ENCODE data around the gene MFAP4.
A peak's percentile ranks its signal among the peaks of the same experiment; 100 is the strongest.

The MFAP4 gene

DNA sequence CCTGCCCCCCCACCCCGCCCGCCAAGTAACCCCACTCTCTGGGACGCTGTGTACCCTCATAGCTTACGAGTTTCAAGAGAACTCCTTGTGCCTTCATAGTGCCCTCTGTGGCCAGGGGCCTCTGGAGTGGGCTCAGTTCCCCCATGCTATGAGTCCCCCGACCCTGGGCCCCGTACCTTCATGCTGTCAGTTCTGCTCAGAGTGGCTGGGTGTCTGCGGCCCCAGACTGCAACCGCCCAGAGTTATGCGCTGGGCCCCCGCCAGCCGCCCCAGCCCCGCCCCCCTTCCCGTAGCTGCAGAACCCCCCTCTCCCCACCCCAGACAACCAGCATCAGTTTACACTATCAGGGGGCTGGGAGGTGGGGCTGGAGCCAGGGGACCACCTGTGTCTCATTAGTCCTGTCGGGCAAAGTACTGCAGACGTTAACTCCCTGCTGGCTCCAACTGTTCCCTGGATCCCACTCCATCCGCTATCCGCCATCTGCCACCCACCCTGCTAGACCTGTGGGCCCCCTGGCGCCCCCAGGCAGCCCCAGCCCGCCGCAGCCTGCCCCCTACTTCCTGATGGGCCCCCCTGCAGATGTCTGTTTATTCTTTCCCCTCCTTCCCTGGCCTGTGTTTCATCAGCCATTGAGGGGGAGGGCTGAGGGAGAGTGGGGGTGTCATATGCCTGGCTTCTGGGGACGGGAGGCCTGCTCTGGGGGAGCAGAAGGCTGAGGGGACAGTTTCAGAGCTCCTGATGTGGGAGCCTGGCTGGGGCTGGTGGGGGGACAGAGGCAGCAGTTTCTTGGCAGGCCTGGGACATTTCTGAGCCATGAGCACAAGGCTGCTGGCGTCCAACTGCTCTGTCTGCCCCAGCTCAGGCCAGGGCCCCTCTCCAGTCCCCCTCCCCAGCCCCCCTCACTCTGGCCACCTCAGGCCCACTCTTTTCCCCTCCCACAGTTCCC is at the start of gene MFAP4:
Gene MFAP4, minus strand, starts transcription at position 217 of the 947 bp plus-strand sequence. Its CDS starts 35 bp downstream, at position 182.
- peak; percentile 95 for DNase-seq (ENCODE audit: low spot score)

DNA sequence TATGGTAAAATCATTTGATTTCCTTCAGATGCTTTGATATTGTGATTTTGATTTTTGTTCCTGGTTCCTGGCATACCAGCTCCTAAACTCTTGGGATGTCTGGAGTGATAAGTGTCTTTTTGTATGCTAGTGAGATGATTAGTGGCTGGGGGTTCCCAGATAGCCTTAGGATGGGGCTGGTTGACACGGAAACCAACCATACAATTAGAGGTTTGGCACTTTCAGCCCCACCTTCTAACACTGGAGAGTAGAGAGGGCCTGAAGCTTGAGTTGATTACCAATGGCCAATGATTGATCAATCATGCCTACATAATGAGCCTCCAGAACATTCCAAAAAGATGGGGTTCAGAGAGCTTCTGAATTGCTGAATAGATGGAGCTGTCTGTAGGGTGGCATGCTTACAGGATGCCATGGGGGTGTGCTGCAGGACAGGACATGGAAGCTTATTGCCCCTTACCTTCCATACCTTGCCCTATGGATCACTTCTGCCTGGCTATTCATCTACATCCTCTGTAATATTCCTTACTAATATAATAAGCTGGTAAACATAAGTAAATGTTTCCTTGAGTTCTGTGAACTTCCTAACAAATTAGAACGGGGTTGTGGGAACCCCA is 46.8 kb upstream of the MFAP4 start:
- DNase-seq (ENCODE audit: low spot score): no peak

- no peak for DNase-seq (ENCODE audit: low spot score)
Measured at GRCh38 chr17:19433255-19433654, 46.3 kb upstream of the MFAP4 start.

GRCh38 chr17:19431691-19432090 is 44.7 kb upstream of the MFAP4 start:
- DNase-seq (ENCODE audit: low spot score): no peak

DNA sequence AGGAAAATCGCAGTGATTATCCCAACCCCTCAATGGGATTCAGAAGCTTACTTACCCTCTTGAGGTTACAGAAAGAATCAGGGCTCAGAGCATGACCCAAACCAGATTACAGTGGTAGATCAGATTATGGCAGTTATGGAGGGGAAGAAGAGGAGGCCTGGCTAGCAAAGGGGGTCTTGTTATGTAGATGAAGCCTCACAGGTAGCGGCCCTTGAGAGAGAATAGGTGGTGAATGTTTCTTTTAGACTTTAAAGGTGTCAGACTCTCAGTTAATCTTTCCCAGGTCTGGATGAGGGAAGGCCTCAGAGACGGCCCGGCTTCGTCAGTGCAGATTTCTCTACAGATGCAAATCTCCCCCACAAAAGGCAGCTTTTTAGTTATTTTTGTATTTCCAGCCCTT is 39.6 kb upstream of the MFAP4 start:
- no peak for DNase-seq (ENCODE audit: low spot score)

GRCh38 chr17:19424934-19425868 is 38.2 kb upstream of the MFAP4 start:
- DNase-seq (ENCODE audit: low spot score): no peak

- DNase-seq (ENCODE audit: low spot score): no peak
Measured at GRCh38 chr17:19421926-19422325, 34.9 kb upstream of the MFAP4 start.

DNA sequence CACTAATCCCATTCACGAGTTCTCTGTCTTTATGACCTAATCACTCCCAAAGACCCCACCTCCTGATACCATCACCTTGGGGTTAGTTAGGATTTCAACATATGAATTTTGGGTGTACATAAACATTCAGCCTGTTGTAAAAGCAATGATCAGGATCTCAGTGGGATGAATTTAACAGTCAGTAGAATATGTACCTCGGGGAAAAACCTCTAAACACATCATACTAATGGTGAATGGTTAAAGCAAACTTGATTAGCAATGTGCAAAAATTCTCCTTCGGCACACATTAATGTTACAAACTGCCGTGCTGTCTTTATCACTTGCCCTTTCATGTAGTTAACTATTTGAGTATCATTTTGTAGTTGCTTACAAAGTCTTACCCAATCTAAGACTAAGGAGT is 34.2 kb upstream of the MFAP4 start:
- DNase-seq (ENCODE audit: low spot score): no peak

DNA sequence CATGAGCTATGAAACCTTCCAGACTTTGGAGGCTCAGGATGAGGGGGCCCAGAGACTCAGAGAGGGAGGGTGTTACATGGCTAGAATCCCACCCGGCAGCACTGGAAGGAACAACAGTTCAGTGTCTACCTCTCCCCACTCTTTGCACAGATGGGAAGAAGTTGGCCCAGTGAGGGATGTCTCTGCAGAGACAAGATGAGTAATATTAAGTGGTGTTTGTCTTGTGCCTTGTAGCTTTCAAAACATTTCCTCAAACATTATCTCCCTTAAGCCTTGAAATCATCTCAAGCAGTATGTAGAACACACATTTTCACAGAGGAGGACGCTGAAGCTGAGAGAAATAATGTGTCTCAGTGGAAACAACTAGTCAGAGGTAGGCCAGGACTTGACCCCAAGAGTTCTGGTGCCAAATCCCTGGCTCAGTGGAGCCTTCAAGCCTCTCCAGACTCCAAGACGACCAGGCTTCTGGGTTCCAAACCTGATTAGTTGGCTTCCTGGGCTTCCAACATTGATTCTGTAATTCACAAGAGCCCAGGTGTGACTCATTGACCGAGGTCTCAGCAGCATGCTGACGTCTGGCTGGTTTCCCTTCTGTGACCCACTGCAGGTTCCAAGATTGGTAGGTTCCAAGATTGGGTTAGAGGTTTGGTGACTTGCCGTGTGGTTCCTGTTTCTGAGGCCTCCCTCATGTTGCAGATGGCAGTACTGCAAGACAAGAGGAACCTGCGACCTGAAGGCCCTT is 31.4 kb upstream of the MFAP4 start:
- no peak for DNase-seq (ENCODE audit: low spot score)

DNA sequence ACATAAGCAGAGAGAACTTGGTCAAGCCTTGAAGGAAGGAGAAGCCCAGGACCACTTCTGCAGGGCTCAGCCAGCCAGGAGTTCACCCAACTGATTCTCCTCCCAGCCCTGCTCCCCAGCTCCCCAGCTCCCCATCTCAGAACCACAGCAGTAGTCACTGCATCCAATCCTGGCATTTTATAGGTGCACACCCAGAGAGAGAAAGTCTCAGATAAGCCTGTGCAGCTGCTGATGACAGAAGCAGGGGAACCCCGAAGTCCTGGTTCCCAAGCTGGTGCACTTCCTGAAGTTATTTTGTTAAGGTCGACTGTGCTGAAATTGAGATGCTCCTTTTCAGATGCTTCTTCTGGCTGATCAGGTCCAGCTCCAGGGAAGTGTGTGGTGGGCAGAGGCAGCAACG is 30.6 kb upstream of the MFAP4 start:
- DNase-seq (ENCODE audit: low spot score): no peak

GRCh38 chr17:19415806-19416775 is 29.1 kb upstream of the MFAP4 start:
- DNase-seq (ENCODE audit: low spot score): no peak

GRCh38 chr17:19415311-19415710 is 28.3 kb upstream of the MFAP4 start:
- no peak for DNase-seq (ENCODE audit: low spot score)

GRCh38 chr17:19414396-19415280 is 27.6 kb upstream of the MFAP4 start:
- no peak for DNase-seq (ENCODE audit: low spot score)

DNA sequence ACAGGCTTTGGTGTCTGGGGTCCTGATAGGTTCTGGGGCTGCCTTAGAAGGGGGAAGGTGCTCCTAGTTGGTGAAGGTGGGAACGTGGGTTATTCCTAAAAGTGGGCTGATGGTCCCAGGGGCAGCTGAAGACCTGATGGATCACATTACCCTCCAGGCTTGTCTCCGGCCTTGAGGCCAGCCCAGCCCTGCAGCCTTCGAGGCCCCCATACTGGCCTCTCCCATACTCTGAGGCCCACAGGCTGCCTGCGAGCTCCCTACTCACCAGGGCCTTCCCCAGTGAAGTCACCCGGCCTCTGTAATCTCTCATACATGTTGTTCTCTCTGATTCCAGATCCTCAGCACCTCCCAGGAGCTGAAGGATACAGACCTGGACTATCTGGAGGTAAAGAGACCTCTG is 26.8 kb upstream of the MFAP4 start:
- DNase-seq (ENCODE audit: low spot score): no peak

GRCh38 chr17:19412984-19413383 is 26.0 kb upstream of the MFAP4 start:
- DNase-seq (ENCODE audit: low spot score): no peak

DNA sequence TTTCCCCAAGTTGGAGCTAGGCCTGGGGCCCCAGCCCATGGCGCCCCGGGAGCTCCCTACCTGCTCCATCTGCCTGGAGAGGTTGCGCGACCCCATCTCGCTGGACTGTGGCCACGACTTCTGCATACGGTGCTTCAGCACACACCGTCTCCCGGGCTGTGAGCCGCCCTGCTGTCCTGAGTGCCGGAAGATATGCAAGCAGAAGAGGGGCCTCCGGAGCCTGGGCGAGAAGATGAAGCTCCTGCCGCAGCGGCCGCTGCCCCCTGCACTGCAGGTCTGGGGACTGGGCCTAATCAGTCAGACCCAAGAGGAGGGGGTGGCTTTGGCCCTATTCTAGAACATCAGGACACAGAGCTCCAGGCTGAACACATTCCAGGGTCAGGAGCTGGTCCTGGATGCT is 25.5 kb upstream of the MFAP4 start:
- no peak for DNase-seq (ENCODE audit: low spot score)

GRCh38 chr17:19411631-19412030 is 24.6 kb upstream of the MFAP4 start:
- DNase-seq (ENCODE audit: low spot score): no peak

DNA sequence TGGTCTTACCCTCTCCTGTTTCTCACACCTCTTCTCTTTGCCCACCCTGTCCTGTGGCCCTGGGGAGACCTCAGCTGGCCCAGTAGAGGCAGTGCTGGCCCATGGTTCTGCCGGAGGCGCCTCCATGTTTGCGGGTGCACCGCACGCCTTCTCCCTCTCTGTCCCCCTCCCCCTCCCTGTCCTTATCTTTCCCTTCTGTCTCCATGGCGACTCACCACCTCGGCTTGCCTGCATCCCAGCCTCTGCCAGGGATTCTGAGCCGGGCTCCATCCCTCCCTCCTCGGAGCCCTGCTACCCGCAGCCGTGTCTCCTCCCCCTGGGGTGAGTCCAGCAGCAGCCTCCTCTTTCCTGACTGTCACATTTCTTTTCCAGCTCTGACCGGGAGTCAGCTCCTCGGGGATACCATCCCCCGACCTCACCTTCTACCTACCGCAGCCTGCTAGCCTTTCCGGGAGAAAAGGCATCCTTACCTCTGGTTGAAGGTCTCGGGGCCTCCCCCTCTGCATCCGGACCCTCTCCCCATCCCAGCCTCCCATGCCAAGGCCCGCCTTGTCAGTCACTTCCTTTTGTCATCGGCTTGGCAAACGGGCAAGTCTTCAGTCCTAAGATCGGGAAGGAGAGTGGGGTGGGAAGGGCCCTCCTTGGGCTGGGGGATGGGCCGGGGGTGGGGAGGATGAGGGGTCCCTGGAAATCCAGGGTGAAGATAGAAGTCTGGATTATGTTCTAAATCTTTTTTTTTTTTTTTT is 24.1 kb upstream of the MFAP4 start, which contains the start of gene RNF112:
Gene RNF112, plus strand, starts transcription at position 358 of the 746 bp plus-strand sequence. Its CDS starts 177 bp downstream, at position 535.
- DNase-seq (ENCODE audit: low spot score): no peak
